Hematopoietic multipotent progenitor cell treated with erythropoietin and hydrocortisone succinate and interleukin-3 and kit ligand, for 15 days (in vitro differentiated cells): ENCODE results near the gene CPXM1.

Experiments
- DNase-seq: peaks from one replicate; pipeline ENCODE4 v3.0.0-alpha.2; 2015; ENCODE audit warnings: low spot score

The CPXM1 gene

DNA sequence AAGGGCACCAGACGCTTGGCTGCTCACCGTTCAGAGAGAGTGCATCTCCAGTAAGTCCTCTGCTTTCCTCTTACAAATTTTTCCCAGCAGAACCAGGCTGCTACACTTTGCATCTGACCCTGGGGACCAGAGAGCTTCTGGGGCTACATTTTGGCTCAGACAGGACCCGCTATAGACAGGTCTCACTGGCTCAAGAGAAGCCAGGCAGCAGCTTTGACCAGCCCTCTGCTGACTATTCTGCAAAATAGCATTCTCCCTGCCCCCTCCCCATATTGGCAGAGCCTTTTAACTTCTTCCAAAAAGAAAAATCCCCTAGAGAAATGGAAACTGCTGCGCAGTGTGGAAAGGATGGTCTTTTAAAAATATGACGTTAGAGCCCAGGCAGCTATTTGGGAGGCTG lies 37.2 kb downstream of the CPXM1 start:
- no peak for DNase-seq

DNA sequence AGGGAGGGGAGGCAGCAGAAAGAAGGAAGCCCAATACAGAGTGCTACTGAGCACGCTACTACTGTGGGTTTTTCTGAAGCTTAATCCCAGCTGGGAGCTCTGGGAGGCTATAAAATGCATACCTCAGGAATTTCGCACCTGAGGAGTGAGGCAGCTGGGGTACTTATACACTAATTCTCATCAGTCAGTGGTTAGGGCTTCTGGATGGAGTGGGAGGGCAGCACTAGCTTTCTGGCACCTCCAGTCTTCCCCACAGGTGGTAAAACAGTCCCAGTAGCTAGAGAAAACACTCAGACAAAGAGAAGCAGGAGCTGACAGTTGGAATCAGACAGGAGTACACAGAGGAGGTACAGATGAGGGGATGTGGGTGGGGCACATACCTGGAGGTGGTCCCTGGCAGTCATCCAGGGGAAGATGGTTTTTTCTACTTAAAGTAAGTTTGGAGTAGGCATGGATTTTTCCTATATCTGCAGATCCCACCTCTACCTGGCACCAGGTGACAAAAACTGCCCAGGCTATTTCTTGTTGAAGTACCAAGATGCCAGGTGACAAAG lies 37.8 kb downstream of the CPXM1 start:
- no peak for DNase-seq

GRCh38 chr20:2761885-2762284 lies 38.5 kb downstream of the CPXM1 start:
- no peak for DNase-seq

GRCh38 chr20:2760952-2761305 lies 39.5 kb downstream of the CPXM1 start:
- no peak for DNase-seq

DNA sequence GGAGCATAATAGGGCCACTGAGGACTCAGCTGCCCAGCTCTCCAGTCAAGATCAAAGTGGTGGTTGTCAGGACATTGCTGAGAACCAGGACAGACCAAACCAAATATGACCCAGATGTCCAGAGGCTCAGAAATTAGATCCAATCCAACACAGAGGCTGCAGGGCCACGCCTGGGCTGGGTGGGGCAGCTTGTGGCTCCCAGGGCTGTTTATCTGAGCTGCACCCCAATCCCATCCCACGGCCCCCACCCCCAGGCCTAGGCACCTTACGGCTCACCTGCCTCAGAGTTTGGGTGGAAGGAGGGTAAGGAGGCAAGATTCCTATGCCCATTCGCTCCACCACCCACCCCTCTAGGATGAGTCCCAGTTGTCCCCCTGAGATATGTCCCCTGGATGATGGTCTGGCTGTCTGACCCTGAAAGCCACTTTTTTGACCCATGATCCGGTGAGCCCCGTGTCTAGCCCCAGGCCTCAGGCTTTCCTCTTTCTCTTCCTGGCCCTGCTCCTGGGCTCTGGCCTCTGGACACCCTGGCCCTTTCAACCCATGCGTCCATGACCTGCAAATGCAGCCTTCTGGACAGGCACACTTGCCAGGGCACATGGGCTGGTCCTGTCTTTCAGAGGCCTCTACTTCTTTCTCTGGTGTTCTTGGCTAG lies 40.0 kb downstream of the CPXM1 start:
- DNase-seq: no peak

GRCh38 chr20:2759603-2760296 lies 40.7 kb downstream of the CPXM1 start:
- no peak for DNase-seq

GRCh38 chr20:2759143-2759542 lies 41.3 kb downstream of the CPXM1 start:
- no peak for DNase-seq

GRCh38 chr20:2757969-2758368 lies 42.5 kb downstream of the CPXM1 start:
- DNase-seq: no peak

DNA sequence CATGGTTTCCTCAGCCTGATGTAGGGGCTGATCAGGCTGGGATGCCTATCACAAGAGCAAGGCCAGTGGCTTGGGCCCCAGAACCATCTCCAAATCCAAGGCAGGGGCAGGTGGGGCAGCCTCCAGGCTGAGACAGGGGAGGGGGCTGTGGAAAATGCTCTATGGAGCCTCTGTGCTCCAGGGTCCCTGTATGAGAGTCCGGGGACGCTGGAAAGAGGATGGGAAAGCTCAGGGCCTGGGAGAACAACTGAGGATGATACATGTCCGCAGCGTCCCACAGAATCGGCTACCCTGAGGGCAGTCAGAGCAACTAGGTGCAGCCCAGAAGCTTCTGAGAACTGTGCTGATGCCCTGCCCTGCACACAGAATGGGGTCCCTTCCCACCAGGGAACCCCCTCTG lies 43.4 kb downstream of the CPXM1 start:
- no peak for DNase-seq

GRCh38 chr20:2756056-2756611 lies 44.3 kb downstream of the CPXM1 start:
- DNase-seq: no peak

- DNase-seq: no peak
These were observed 44.9 kb downstream of the CPXM1 start for GRCh38 chr20:2755451-2756055.

GRCh38 chr20:2754424-2754823 lies 46.0 kb downstream of the CPXM1 start:
- DNase-seq: no peak

- no peak for DNase-seq
These were observed 46.9 kb downstream of the CPXM1 start for GRCh38 chr20:2753461-2754040.

GRCh38 chr20:2752567-2753460 lies 47.6 kb downstream of the CPXM1 start:
- DNase-seq: peak; percentile 4

- no peak for DNase-seq
These were observed 48.4 kb downstream of the CPXM1 start for GRCh38 chr20:2751878-2752566.

GRCh38 chr20:2751347-2751877 lies 49.0 kb downstream of the CPXM1 start:
- no peak for DNase-seq

GRCh38 chr20:2750491-2751251 lies 49.8 kb downstream of the CPXM1 start:
- no peak for DNase-seq

GRCh38 chr20:2749951-2750490 lies 50.4 kb downstream of the CPXM1 start:
- no peak for DNase-seq

DNA sequence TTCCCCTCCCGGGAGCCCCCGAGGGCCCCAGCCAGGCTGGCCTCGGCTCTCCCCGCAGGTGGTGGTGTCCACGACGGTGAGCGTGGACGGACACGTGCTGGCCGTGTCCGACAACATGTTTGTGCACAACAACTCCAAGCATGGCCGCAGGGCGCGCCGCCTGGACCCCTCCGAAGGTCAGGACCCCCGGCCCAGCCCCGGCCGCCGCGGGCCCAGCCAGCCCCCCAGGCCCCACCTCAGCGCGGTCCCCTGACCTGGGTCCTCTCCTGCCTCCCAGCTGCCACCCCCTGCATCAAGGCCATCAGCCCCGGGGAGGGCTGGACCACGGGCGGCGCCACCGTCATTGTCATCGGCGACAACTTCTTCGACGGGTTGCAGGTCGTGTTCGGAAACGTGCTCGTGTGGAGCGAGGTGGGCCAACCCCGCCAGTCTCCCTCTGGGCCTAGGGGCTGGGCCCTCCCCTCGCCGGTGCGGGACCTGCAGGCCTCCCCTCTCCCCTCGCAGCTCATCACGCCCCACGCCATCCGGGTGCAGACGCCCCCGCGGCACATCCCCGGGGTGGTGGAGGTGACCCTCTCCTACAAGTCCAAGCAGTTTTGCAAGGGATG lies 51.0 kb downstream of the CPXM1 start:
- no peak for DNase-seq
